Lung microvascular endothelial cell (primary cell): ENCODE results near the gene ABTB2. TPM values are rescaled to one million over a fixed set of nuclear protein-coding genes. Genes with fewer than 3 reads are reported as not detected.

Source experiments
- DNase-seq, 2 donors: peaks; one replicate each; pipeline versions ENCODE4 v3.0.0 to v3.0.0-alpha.2; 2010; ENCODE audit warnings: low read depth in 2 of 2
- total RNA-seq: library from RNA; depleted of rRNA; stranded (reverse); fragments of >200 nt; gene quantifications from 2 replicates; pipeline ENCODE4 v1.2.1, GENCODE V29; 2014

ABTB2 gene
- total RNA-seq, 1 donor from 2014 or later: 0.20 TPM

- no peak for DNase-seq
These were observed 65.7 kb downstream of the ABTB2 start for GRCh38 chr11:34292111-34292510.

GRCh38 chr11:34290926-34291325 lies 66.9 kb downstream of the ABTB2 start:
- no peak for DNase-seq

GRCh38 chr11:34288492-34288891 lies 69.3 kb downstream of the ABTB2 start:
- DNase-seq: no peak

DNA sequence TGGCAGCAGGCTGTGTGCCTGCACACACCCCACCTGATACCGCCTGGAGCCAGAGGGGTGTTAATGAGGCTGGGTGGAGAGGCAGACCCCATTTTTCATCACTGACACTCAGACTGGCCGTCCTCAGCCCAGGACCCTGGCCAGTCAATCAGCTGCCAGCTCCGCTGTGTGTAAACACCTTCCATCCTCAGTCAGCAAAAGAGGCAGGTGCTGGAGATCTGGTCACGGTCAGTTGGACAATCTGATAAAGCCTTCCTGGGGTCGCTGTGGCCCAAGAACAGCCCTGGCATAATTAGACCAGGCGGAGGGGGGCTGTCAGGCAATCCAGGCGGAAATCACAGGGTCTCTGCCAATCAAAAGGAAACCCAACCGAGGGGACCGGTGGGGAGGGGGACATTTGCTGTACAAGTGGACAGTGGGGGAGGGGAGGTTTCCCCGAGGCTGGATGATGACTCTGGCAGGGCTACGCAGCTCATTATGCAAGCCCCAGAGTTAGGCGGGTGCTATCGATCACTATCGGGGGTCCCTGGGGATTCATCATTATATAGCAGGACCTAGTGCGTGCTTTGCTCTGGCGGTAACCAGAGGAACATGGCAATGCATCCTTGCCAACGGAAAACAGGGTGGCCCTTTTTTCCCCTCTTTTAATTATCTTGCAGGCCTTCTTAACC lies 72.9 kb downstream of the ABTB2 start:
- DNase-seq: no peak

DNA sequence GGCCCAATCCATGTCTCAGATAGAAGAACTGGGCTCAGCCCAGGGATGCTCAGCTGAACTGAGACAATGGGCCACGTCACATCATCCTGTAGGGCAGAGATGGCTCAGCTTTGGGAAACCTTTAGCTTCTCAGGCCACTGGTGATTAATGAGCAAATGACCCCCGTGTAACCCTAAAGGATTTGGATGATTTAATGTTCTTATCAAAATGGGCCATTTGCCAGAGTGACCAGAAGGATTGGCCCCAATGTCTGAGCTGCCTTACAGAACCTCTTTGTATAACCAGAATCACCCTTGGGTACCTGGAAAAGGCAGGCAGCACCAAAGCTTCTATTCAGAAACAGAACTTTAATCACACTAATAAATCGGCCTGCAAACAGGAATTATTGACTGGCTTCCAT lies 73.7 kb downstream of the ABTB2 start:
- no peak for DNase-seq

DNA sequence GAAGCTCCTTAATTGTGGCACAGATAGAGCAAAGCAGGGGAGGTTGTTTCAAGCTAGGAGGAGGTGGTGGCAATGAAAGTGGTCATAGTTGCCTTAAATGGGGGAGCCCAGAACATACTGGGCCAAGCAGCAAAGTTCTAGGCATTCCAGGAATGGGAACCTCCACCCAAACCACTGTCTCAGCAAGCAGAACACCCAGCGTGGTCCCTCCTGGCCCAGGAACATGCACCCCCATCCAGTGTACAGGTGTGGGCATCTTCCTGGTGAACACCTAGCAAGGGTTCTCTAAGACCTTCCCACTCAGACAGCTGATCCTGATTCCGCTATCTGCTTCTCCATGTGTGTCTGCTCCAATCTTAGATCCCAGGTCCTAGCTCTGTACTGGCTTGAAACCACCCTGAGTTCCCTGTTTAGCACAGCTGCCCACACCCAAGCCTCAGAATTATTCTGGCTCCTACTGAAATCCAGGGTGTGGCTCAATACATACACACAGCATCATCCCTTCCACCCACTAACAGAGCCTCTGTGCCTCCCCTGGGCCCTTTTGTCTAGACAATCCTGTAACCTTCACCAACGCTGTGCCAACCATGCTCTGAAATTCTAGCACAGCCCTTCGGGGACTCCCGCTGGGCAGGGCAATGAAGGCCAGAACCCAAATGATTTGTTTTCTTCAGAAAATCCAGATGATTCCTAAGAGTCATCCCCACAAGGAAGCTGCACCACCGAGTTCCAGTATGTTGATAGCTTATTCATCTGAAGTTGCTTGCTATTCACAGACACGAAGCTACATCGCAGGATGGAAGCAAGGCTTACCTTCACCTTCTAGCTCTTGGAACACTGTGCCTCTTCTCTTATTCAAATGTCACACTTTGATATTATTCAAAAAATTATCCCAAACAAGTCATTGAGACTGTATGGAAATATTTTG lies 76.6 kb downstream of the ABTB2 start:
- no peak for DNase-seq

DNA sequence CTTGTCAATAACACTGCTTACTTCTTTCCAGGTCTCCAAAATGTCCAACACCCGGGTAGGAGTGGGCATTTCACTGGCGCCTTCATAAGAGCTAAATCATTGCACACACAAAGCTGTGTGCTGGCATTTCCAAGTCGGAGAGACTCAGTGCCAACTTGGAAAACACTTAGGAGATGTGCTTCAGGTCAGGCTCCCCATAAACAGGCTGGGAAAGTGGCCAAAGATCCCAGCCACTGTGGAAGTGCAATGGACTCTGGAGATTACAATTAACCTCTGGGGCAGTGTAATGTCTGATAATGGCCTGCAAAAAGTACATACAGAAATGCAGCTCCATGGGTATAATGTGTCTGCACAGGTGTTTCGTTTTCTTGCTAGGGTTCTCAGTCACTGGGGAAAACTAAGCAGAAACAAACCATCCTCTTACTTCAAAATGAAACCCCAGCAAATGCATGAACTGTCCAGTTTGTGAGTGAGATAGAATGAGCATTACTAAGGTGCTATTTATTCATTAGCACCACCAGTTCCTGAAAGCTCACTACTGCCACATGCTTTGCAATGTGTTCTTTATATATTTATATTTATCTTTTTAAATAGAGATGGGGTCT lies 79.0 kb downstream of the ABTB2 start:
- DNase-seq: no peak

DNA sequence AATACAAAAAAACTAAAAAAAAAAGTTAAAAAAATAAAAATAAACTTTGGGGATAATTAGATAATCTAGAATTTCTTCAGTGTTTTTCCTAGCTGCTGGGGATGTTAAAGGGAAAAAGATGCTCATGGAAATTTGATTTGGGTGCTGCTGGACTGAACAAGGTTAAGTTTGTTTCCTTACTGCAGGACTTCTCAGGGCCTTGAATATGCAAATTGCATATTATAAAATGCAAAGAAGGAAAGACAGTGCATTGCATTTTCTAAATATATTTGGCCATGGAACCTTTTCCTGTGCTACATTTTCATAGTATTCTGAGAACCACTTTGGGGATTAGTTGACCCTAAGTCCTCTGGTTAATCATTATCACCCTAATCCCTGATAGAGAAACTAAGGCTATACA lies 79.6 kb downstream of the ABTB2 start:
- DNase-seq: no peak

- DNase-seq: no peak
These were observed 80.6 kb downstream of the ABTB2 start for GRCh38 chr11:34277171-34277570.

DNA sequence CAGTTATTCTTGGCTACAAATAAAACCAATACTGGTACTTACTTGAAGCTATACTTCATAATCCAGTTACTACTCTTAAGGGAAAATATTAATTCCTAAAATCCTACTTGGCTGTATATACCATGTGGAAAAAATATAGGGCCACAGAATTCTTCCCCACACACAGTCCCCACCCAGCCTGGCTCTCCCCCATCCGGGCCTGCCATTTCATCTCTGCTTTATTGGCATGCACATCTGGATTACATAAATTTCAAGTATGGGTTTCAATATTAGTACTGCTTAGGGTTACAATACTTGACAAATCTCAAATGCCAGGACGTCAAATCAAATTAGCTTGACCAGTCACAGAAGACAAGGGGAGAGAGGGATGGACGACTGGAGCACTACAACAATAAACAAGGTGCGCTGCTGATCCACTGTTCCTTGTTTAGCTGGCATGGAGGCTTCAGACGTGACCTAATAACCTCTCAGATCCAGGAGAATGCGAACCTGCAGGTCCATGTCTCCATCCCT lies 81.4 kb downstream of the ABTB2 start:
- no peak for DNase-seq

DNA sequence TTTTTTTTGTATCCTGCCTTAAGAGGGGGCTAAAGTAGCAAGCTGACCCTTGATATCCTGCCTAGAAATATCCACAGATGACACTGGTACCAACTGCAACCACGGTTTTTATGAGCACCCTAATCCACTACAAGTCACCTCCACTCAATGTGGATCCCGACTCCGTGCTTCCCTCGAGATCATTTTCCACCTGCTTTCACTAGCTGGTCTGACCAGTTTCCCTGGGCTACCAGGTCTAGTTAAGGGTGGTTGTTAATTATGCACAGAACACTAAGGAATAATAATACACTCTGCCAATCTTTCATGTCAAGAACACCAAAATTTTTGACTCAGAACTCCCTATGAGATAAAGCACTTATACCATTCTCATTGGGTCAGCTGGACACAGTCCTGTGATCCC lies 82.3 kb downstream of the ABTB2 start:
- no peak for DNase-seq

DNA sequence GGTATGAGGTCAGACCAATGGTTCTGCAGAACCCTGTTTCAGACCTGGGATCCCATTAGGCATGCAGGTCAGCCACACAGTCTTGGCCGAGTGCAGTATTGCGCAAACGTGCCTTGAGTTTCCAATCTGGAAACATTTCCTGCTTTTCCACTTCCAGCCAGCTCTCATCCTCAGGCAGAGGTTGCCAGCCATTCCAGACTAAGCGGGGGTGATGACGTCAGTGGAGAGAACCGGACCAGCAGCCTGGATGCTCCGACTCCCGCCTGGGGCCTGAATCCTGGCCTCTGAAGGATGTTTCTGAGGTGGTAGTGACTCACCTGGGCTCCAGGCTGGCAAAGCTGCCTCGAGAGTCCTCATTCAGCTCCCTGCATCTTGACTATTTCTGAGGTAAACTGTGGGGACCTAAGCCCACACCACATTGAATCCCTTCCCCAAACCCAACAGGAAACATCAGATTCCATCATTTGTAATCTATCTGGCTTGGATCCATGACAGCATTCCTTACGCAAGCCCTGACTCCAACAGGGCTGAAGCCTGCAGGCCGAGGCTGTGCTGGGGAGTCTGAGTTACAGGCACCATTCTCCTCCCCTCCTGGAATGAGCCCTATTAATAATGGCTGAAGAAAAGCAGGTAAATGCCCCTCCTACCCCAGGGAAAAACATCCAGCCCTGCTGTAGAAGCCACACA lies 83.0 kb downstream of the ABTB2 start:
- DNase-seq: peak; percentile 44 to 52

DNA sequence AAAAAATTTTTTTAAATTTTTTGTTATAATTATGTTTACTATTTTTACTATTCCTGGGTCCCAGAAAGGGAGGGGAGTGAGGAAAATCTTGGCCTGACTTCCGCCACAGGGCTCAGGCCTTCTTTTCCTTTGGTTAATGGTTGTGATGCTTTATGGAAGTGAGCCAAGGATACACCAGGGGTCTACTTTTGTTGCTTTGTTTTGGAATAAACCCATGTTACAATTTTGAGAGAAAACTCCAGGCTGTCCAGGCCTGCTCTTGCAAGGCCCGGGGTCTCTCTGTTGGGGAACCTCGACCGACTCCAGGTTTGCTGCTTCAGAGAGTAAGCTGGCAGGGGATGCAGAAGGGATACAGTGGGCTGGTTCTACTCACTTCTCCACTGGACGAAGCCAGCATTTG lies 84.7 kb downstream of the ABTB2 start:
- DNase-seq: no peak

DNA sequence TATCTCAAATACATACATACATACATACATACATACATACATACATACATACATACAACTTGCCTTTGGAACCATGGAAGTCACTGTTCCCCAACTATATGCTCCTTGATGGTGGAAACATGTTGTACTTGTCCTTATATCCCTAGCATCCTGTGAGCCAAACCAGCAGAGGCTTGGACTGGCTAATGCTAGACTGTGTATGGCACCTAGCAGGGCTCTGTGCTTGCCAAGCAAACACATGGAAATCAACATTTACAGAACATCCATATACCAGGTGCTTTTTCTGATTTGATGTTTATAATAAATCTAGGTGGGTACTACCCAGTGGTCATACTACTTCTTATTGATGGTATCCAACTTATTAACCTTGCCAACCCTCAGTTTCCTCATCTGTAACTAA lies 86.1 kb downstream of the ABTB2 start:
- DNase-seq: no peak

DNA sequence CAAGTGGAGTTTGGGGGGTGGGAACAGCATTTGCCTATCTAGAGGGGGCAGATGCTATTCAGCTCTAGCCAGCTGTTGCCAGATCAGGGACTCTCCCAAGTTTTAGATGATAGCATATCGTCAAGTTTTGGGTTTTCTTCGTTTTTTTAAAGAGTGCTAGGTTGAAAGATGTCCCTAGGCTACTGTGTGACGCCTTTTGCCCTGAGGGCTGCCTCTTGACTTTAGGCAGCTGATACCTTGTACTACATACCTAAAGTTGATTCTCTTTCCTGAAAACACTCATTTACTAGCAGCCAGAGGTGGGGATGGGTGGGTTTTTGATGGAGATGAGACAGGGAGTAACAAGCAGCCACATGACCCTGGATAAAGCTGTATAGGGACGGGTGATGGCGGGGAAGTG lies 87.1 kb downstream of the ABTB2 start:
- DNase-seq: no peak

DNA sequence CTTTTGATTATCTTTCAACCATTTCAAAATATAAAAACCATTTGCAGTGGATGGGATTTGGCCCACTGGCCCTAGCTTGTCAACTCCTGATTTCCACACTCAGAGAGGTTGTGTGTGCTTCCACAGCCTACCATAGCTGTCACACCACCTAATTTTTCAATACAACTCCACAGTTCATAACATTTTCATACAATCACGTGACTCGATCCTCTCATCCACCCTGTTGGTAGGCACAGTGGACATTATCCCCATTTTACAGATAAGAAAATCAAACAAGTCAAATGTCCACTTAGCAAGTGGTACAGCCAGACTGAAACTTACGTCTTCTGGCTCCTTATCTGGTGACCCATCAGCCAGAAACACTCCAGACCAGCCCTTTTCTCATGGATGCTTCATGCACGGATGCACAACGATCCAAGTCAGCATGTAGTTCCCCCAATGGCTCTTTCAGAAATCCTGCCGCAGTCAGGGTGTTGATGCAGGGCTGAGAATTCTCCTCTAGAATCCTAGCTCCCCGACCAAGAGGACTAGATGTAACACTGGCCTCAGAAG lies 88.0 kb downstream of the ABTB2 start:
- no peak for DNase-seq

DNA sequence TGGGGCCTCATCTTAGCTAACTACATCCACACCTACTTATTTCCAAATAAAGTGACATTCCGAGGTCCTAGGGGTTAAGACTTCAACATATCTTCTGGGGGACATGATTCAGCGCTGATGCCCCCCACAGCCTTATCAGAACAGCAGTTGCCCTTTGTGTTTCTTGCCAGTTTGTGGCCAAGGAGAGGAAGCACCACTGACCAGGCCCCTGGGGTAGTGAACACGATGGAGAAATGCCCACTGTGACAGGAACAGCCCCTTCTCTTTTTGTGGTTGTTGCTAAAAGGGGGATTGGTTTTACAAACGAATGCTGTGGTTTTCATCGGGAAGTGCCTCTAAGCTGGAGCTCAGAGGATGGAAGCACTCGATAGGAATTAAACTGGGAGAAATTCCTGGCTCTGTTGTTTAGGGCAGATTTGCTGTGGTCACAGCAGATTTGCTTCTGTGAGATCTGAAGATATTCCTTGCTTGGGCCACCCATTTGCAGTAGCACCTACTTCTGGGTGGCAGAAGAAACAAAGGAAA lies 88.8 kb downstream of the ABTB2 start:
- DNase-seq: no peak

DNA sequence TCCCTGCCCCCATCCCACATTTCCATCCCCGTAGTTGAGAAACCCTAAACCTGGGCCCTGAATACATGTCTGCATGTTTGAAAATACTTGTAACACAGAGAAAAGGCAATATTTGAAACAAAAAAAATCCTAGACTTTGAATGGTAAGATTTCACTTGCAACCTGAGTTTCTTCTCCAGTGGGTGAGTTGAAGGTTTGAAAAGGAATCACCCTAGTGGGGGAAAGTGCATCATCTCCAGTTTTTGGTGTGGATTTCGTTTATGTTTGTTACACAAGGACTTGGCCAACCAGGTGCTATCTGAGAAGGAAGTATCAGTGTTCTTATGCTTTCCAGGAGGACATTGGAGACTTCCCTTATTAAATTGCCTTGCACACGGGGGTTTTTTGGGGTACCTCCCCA lies 90.4 kb downstream of the ABTB2 start:
- DNase-seq: no peak

DNA sequence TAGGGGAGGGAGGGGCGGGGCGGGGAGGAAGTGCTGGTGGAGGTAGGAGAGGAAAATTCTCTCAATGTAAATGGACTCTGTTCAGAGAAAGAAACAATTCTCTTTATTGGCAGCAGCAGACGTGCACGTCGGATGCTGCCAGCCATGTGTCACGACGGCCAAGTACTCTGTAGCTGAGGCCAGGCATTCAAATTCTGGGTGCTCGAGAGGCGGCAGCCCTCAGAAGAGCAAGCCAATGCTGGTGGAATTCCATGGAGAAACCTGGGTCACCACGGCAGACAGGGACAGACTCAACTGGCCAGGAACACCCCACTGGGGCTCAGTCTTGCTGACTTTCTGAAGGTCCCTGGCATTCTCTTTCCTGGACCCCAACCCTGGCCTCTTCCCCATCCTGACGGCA lies 90.8 kb downstream of the ABTB2 start:
- DNase-seq: no peak

DNA sequence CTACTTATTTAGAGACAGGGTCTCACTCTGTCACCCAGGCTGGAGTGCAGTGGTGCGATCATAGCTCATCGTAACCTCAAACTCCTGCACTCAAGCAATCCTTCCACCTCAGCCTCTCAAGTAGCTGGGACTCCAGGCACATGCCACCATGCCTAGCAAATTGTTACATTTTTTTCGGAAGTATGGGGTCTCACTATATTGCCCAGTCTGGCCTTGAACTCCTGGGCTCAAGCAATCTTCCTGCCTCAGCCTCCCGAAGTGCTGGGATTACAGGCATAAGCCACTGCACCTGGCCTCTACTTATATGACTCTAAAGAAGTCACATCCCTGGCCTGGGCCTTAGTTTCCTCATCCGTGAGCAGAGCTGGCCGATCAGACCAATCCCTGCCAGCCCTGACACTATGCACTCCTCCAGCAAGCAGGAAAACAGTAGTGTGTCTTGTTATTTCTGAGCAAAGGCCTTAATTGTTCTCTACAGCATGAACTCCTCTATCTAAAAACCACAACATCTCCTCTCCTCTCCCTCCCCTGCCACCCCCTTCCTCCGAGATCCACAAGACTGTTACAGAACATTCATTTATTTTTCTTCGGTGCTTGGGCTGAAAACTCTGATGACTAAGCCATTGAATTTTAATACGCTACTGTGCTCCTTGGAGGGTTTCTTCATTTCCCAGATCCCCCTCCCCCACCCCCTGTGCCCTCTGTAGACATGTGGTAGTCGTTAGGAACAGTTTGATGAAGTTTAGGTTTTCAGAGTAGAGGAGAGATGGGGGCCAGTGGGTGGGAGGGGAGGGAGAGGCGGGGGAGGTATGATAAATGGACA lies 91.5 kb downstream of the ABTB2 start:
- peak in 1 of 2 donors; percentile 6 for DNase-seq
